ENCODE data around the gene SH3PXD2A.

Gene SH3PXD2A

GRCh38 chr10:103698266-103698665, 157.1 kb downstream of the SH3PXD2A start:
- DNase-seq: no peak

- no peak for DNase-seq
These were observed 157.6 kb downstream of the SH3PXD2A start for GRCh38 chr10:103697787-103698186.

DNA sequence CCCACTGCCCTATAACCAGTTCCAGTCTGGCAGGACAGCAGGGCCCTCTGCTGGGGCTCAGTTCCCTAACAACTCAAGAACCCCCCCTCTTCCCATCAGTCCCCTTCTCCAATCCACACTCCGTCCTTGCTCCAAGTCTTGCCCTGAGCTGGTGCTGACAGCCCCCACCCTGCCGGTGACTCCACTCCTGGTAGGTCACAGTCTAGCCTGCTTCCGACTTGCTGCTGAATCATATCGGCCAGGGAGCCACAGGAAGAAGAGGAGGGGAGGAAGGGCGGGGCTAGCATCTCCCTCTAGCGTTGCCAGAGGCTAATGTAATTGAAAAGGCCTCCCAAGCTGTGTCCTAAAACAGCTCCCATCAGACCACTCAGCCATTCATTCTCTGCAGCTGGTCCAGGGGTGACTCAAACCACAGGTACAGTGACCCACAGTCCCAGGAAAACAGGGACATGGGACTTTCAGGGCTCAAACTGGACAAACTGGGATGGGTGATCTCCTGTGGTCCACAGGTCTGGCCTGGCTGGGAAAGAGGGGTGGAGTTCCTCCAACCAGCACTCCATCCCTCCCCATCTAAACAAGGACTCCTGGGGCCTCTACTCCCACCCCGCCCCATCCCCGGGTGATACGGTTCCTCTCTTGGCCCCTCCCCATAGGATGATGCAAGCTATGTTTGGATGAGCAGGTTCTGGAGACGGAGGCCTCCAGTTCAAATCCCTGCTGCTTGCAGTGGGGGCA, 158.8 kb downstream of the SH3PXD2A start:
- DNase-seq: no peak

DNA sequence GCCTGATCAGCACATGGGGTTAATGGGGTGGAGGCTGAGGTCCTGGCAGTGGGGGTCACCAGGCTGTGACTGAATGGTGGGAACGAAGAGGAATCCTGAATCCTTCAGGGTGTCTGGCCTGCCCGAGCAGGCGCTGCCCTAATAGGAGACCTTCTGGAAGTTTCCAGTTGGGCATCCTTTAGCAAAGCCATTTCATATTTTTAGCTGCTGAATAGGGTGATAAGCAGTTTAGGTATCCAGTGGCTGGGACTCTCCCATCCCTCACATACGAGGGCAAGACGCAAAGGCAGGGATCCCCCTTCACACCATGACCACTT, 159.3 kb downstream of the SH3PXD2A start:
- no peak for DNase-seq

- no peak for DNase-seq
These were observed 159.8 kb downstream of the SH3PXD2A start for GRCh38 chr10:103695584-103696005.

DNA sequence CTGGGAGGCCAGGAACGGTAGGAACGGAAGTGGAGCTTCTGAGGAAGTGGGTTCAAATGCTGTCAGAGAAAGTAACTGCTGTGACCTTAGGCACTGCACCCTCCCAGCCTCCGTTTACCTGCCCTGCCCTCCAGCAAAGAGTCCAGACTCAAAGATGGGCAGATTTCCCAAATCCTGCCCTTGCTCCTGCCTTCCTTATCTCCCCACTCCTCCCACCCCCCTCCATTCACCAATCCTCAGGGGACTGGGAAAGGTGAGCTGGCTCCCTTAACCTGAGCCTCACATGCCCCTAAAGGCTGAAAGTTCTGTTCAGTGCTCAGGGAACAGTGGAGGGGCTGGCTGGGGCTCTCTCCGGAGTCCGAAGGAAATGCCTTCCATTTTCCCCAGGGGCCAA, 161.6 kb downstream of the SH3PXD2A start:
- DNase-seq: no peak

DNA sequence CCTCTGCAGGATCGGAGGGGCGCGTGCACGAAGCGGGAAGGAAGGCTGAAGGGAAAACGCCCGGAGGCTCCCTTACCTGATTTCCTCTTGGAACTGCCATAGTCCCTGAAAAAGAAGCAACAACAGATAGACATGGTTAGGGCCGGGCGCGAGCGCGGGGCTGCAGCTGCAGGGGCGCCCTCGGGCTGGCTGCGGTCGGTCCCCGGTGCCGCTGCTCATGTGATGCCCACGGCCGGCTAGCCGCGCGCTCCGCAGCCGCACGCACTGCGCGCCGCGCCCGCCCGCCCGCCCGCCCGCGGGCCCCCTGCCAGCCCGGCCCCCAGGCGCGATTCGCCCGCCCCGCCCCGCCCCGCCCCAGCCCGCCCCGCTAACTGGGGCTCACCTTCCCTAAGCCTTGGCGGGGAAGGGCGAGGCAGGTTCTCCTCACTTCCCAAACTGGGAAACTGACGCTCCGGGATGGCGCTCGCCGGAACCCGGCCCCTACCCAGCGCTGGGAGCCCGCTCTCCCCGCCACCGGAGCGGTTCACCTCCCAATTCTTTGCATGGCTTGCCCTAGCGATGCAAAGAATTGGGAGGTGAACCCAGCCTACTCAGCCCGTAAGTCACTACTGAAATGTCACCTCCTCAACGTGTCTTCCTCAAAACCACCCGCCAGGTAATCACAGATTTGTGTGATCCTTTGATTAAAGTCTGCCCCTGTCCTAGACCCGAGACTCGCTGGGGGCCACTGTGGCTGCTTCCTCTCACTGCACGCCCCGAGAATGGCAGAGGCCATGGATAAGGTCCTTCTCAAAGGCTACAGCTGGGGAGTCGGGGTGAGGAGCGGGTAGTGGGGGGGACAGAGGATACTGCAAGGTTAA, 162.2 kb downstream of the SH3PXD2A start:
- no peak for DNase-seq

DNA sequence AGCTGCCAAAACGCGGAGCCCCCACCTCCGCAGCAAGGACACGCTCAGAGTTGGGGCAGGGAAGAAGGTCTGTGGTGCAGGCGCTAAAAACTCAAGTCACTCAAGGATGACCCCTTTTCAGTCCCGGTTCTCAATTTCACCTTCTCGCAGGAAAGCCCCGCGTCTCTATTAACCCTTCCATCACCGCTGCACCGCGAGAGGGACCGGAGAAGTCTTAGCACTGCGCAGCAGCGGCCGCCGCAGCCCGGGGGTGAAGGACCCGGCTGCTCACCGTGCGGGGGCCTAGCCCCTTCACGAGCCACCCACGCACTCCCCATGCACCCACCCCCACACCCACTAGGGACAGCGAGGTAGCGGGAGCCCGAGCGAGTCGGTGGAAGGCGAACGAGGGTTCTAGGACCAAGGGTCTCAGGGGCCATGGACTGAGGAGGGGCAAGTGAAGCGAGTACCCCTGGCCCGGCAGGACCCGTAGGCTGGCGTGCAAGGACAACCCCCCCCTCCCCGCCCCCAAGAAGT, 162.9 kb downstream of the SH3PXD2A start:
- DNase-seq: no peak

- no peak for DNase-seq
These were observed 163.5 kb downstream of the SH3PXD2A start for GRCh38 chr10:103691723-103692435.

DNA sequence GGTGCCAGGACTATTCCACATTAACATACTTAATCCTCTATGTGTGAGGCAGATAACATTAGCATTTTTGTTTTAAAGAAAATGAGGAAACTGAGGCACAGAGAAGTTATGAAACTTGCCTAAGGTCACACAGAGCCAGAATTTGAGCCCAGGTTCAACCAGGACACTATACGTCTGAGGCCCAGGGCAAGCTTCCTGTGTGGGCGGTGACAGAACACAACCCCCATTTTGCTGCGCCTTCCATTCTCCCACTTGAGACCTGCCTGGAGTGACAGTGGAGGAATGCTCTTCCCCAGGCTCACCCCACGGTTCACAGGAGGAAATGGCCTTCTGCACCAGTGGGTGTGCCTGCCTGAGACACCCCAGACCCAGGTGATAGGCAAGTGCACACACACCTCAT, 164.1 kb downstream of the SH3PXD2A start:
- no peak for DNase-seq

DNA sequence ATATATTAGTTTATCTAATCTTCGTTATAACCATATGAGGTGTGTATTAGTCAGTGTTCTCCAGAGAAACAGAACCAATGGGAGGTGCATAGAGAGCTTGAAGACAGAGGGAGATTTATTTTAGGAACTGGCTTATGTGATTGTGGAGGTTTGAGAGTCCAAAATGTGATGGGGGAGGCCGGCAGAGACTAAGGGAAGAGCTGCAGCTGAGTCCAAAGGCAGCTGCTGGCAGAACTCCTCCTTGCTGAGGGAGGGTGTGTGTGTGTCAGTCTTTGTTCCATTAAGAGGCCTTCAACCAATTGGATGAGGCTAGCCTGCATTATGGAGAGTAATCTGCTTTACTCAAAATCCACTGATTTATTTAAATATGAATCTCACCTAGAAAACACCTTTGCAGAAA, 165.1 kb downstream of the SH3PXD2A start:
- no peak for DNase-seq

- no peak for DNase-seq
These were observed 166.9 kb downstream of the SH3PXD2A start for GRCh38 chr10:103688491-103688890.

GRCh38 chr10:103687718-103688117, 167.7 kb downstream of the SH3PXD2A start:
- no peak for DNase-seq

GRCh38 chr10:103687172-103687571, 168.2 kb downstream of the SH3PXD2A start:
- no peak for DNase-seq

- no peak for DNase-seq
These were observed 169.3 kb downstream of the SH3PXD2A start for GRCh38 chr10:103685880-103686669.

DNA sequence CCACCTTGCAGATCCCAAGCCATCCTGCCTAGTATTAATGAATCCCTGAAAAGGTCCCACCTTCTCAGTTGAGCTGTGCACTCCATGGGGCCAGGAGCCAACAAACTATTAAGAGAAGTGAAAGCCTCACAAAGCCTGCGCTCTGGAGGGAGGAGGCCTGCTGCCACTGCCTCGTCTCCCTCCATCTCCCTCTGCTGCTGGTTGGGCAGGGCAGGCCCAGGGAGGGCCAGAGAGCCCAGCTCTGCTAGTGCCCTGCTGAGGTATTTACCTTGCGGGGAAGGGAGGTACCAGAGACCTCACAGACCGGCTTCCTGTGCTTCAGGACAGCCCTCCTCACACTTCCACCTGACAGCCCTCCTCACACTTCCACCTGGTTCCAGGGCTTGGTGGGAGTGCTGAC, 171.5 kb downstream of the SH3PXD2A start:
- DNase-seq: no peak

DNA sequence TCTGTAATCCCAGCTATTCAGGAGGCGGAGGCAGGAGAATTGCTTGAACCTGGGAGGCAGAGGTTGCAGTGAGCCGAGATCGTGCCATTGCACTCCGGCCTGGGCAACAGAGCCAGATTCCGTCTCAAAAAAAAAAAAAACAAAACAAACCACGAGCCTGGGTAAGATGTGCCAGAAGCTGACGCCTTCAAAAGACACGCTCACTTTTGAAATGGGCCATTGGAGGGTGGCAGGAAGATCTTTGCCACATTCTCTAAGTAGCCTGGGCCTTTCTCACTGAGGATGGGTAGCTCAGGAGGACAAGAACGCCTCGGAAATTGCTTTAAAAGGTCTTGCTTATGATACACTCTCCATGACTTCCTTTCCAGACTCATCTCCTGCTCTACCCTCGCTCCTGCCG, 172.7 kb downstream of the SH3PXD2A start:
- no peak for DNase-seq

GRCh38 chr10:103681617-103682399, 173.6 kb downstream of the SH3PXD2A start:
- DNase-seq: no peak

GRCh38 chr10:103680869-103681236, 174.5 kb downstream of the SH3PXD2A start:
- no peak for DNase-seq

DNA sequence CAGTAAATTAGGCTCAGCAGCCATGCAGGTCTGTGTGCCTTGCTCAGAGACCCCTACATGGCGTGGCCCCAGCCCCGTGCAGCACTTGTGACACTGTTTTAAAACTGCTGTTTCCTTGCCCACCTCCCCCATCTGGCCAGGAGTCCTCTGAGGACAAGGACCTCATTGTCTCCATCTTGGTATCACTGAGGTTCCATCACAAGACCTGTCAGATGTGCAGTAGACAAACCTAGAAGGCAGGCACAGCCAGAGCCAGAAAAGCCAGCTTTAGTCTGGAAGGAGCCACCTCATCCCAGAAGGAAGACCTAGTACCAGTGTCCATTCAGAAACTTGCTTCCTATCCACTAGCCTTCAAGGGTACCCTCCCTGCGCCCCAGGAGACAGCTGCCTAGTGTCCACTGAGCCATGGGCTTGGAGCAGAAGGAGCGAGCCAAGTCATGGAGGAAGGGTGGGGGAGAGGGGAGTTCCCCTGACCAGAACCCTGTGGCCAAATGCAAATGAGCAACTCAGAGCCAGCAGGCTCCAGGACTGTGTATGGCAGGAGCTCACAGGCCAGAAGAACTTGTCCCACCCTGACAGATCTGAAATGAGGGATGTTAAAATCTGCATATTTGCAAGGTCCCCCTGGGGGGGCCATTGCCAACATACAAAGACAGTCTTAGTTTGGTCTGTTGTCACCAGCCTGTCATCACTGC, 176.1 kb downstream of the SH3PXD2A start:
- no peak for DNase-seq

DNA sequence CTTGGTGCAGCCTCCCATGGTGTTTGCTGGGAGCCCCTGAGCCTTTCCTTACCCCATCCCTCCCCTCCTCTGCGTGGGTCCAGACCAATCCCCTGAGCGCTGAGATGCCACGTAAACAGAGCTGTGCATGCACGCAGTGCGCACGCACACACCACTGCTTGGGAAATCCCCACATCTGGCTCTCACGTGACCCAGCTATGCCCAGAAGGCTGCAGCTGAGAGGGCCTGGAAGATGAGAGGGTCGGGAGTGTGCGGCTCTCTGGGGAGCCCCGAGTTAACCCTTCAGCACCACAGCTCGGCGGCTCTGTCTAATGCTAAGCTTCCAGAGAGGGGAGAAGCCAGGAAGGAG, 177.2 kb downstream of the SH3PXD2A start:
- DNase-seq: peak; percentile 15

Data from NCI-H1436 treated with DMSO at 0.1 percent for 48 hours (cell line).